ENCODE data around the gene MEMO1. TPM values are rescaled to one million over a fixed set of nuclear protein-coding genes. Genes with fewer than 3 reads are reported as not detected.
"Not testable (repeated sequence)": the region's sequence is repeated elsewhere in the genome, so short reads cannot be mapped to it uniquely, and the experiment has no call there.

Gene MEMO1
- total RNA-seq, 4 donors from 2014 or later = 12.2 to 42.9 (median 17.5) TPM

DNA sequence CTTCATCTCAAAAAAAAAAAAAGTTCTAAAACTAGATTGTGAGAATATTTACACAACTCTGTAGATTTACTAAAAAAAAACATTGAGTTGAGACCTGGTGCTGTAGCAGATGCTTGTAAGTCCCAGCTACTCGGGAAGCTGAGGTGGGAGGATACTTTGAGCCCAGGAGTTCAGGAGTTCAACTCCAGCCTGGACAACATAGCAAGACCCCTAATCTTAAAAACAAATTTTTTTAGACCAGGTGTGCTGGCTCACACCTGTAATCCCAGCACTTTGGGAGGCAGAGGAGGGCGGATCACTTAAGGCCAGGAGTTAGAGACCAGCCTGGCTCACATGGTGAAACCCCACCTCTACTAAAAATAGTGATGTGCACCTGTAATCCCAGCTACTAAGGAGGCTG is 108.9 kb downstream of the MEMO1 start:
- Histone ChIP-seq H3K4me3 (no peak overlapping the region), H3K9me3 (peaks cover 0 to 16% (median 2%) of the 10 kb centered on the region in 4 donors), H3K27me3 (no peaks in the 10 kb centered on the region), H3K36me3 (peaks cover 0 to 74% (median 4%) of the 10 kb centered on the region in 3 donors), H3K27ac (no peak overlapping the region), H3K4me1 (no peaks in the 10 kb centered on the region)
- TF ChIP-seq EP300 (IDR thresholded peaks at IDR 0.05) = no peak
- TF ChIP-seq POLR2A (IDR thresholded peaks at IDR 0.05) = no peak
- no peak for TF ChIP-seq CTCF (IDR thresholded peaks at IDR 0.05)
- DNase-seq (ENCODE audit: low spot score in 2 of 2) = no peak
- 93 to 97% methylated on average over 2 of the region's 2 CpGs for WGBS, 2 donors

GRCh38 chr2:31900156-31900555 is 110.7 kb downstream of the MEMO1 start:
- not testable (repeated sequence) for H3K27ac ChIP-seq; DNase-seq (ENCODE audit: low spot score in 2 of 2); H3K4me3 ChIP-seq; H3K4me1 ChIP-seq; H3K27me3 ChIP-seq
- Histone ChIP-seq H3K9me3 (peaks cover 0 to 23% (median 2%) of the 10 kb centered on the region in 4 donors), H3K36me3 (peaks cover 0 to 64% (median 4%) of the 10 kb centered on the region in 3 donors)
- 96 to 98% methylated on average over 2 of the region's 2 CpGs for WGBS, 2 donors

DNA sequence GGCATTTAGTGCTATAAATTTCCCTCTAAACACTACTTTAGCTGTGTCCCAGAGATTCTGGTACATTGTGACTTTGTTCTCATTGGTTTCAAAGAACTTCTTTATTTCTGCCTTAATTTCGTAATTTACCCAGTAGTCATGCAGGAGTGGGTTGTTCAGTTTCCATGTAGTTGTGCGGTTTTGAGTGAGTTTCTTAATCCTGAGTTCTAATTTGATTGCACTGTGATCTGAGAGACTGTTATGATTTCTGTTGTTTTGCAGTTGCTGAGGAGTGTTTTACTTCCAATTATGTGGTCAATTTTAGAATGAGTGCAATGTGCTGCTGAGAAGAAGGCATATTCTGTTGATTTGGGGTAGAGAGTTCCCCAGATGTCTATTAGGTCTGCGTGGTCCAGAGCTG is 112.5 kb downstream of the MEMO1 start:
- H3K9me3 ChIP-seq = peaks cover 0 to 23% (median 2%) of the 10 kb centered on the region in 4 donors
- WGBS, 2 donors = 94 to 99% methylated on average over 3 of the region's 3 CpGs
- DNase-seq (ENCODE audit: low spot score in 2 of 2); H3K27ac ChIP-seq; H3K27me3 ChIP-seq; H3K4me1 ChIP-seq; H3K4me3 ChIP-seq: not testable (repeated sequence)
- H3K36me3 ChIP-seq = peaks cover 0 to 57% (median 4%) of the 10 kb centered on the region in 3 donors

GRCh38 chr2:31897340-31897739 is 113.5 kb downstream of the MEMO1 start:
- WGBS, 2 donors = 97 to 100% methylated on average over 4 of the region's 4 CpGs

GRCh38 chr2:31896293-31896692 is 114.5 kb downstream of the MEMO1 start:
- Histone ChIP-seq H3K36me3 (peaks cover 0 to 49% (median 0%) of the 10 kb centered on the region in 3 donors), H3K27ac (no peak overlapping the region), H3K4me1 (peaks cover 0 to 4% (median 0%) of the 10 kb centered on the region in 4 donors), H3K4me3 (no peak overlapping the region), H3K27me3 (no peaks in the 10 kb centered on the region), H3K9me3 (peaks cover 0 to 23% (median 2%) of the 10 kb centered on the region in 4 donors)
- TF ChIP-seq CTCF (IDR thresholded peaks at IDR 0.05) = no peak
- TF ChIP-seq POLR2A (IDR thresholded peaks at IDR 0.05) = no peak
- no peak for TF ChIP-seq EP300 (IDR thresholded peaks at IDR 0.05)
- WGBS, 2 donors = 96 to 98% methylated on average over 1 of the region's 1 CpG
- no peak for DNase-seq (ENCODE audit: low spot score in 2 of 2)

More at GRCh38 chr2:31897340-31897739, 113.5 kb downstream of the MEMO1 start:
- not testable (repeated sequence) for H3K4me1 ChIP-seq; H3K27ac ChIP-seq; H3K4me3 ChIP-seq; DNase-seq (ENCODE audit: low spot score in 2 of 2); H3K27me3 ChIP-seq
- H3K9me3 ChIP-seq = peaks cover 0 to 23% (median 2%) of the 10 kb centered on the region in 4 donors
- peaks cover 0 to 53% (median 4%) of the 10 kb centered on the region in 3 donors for H3K36me3 ChIP-seq

GRCh38 chr2:31894656-31895055 is 116.2 kb downstream of the MEMO1 start:
- no peak for TF ChIP-seq EP300 (IDR thresholded peaks at IDR 0.05)
- no peak for TF ChIP-seq POLR2A (IDR thresholded peaks at IDR 0.05)
- no peak for TF ChIP-seq CTCF (IDR thresholded peaks at IDR 0.05)

GRCh38 chr2:31893094-31893493 is 117.7 kb downstream of the MEMO1 start:
- Histone ChIP-seq H3K4me3 (no peak overlapping the region), H3K4me1 (peaks cover 0 to 4% (median 0%) of the 10 kb centered on the region in 4 donors), H3K27me3 (no peaks in the 10 kb centered on the region), H3K27ac (no peak overlapping the region), H3K9me3 (peaks cover 0 to 18% (median 2%) of the 10 kb centered on the region in 4 donors), H3K36me3 (peaks cover 0 to 26% (median 0%) of the 10 kb centered on the region in 3 donors)
- no peak for DNase-seq (ENCODE audit: low spot score in 2 of 2)
- 89% methylated on average over 1 of the region's 1 CpG for WGBS, 2 donors
- TF ChIP-seq POLR2A (IDR thresholded peaks at IDR 0.05) (no peak), CTCF (IDR thresholded peaks at IDR 0.05) (no peak), EP300 (IDR thresholded peaks at IDR 0.05) (no peak)

More at GRCh38 chr2:31894656-31895055, 116.2 kb downstream of the MEMO1 start:
- 95 to 100% methylated on average over 2 of the region's 2 CpGs for WGBS, 2 donors
- H3K36me3 ChIP-seq = peaks cover 0 to 42% (median 0%) of the 10 kb centered on the region in 3 donors
- H3K4me1 ChIP-seq = peaks cover 0 to 4% (median 0%) of the 10 kb centered on the region in 4 donors
- H3K9me3 ChIP-seq = peaks cover 0 to 23% (median 2%) of the 10 kb centered on the region in 4 donors
- no peak for DNase-seq (ENCODE audit: low spot score in 2 of 2)
- H3K4me3 ChIP-seq = no peak overlapping the region
- H3K27ac ChIP-seq = no peak overlapping the region
- H3K27me3 ChIP-seq = no peaks in the 10 kb centered on the region
